Fibroblast of lung (primary cell): Measurements from ENCODE around the gene AKAP13. TPM values are rescaled to one million over a fixed set of nuclear protein-coding genes. Genes with fewer than 3 reads are reported as not detected.

Source experiments
- DNase-seq, 2 donors: peaks; one replicate each; pipeline versions ENCODE4 v3.0.0 to v3.0.0-alpha.2; 2010; ENCODE audit warnings: low read depth in 2 of 2
- H2AFZ ChIP-seq: 2 replicates; pipeline ENCODE4 v1.5.1; 2012; ENCODE audit warnings: low read length, control low read depth, inconsistent platforms
- H3K27ac ChIP-seq: 2 replicates; pipeline ENCODE4 v1.5.1; 2011; ENCODE audit warnings: low read length, control low read depth; ENCODE audit not compliant: insufficient read depth
- H3K27me3 ChIP-seq: 2 replicates; pipeline ENCODE4 v1.5.1; 2011; ENCODE audit warnings: mild to moderate bottlenecking, low read length; ENCODE audit not compliant: control insufficient read depth, insufficient read depth
- H3K36me3 ChIP-seq: 2 replicates; pipeline ENCODE4 v1.5.1; 2011; ENCODE audit warnings: low read length; ENCODE audit not compliant: control insufficient read depth, insufficient read depth
- H3K4me1 ChIP-seq: 2 replicates; pipeline ENCODE4 v1.5.1; 2011; ENCODE audit warnings: low read length; ENCODE audit not compliant: control insufficient read depth, insufficient read depth; ENCODE audit errors: extremely low read depth
- H3K4me2 ChIP-seq: 2 replicates; pipeline ENCODE4 v1.5.1; 2011; ENCODE audit warnings: low read length, control low read depth; ENCODE audit not compliant: insufficient read depth; ENCODE audit errors: extremely low read depth
- H3K4me3 ChIP-seq, 4 experiments: fragments of 200-600 bp in 1 of 4; sonication (generic) in 1 of 4; replicated peaks in 1 of 4; 2 replicates each; pipeline ENCODE4 v1.5.1; 2011 to 2016; ENCODE audit warnings: low read length in 4 of 4, low read depth in 3 of 4, mild to moderate bottlenecking in 3 of 4, control low read depth in 2 of 4, inconsistent platforms in 1 of 4, mixed read lengths in 1 of 4; ENCODE audit not compliant: insufficient read depth in 1 of 4; ENCODE audit errors: control extremely low read depth in 1 of 4
- H3K79me2 ChIP-seq: 2 replicates; pipeline ENCODE4 v1.5.1; 2012; ENCODE audit warnings: mild to moderate bottlenecking, low read length, inconsistent platforms; ENCODE audit not compliant: control insufficient read depth, insufficient read depth
- H3K9ac ChIP-seq: 2 replicates; pipeline ENCODE4 v1.5.1; 2011; ENCODE audit warnings: mild to moderate bottlenecking, low read length, control low read depth; ENCODE audit not compliant: insufficient read depth
- H3K9me3 ChIP-seq: 2 replicates; pipeline ENCODE4 v1.5.1; 2012; ENCODE audit warnings: low read depth, low read length; ENCODE audit not compliant: control insufficient read depth, insufficient read depth
- H4K20me1 ChIP-seq: 2 replicates; pipeline ENCODE4 v1.5.1; 2011; ENCODE audit warnings: low read length; ENCODE audit not compliant: control insufficient read depth, insufficient read depth; ENCODE audit errors: extremely low read depth
- CTCF ChIP-seq, 2 donors: IDR thresholded peaks in 1 of 2; conservative IDR thresholded peaks in 1 of 2; 1 replicate in 1 of 2; 2 replicates in 1 of 2; pipeline ENCODE4 v1.5.1; 2011 to 2012; ENCODE audit warnings: low read length in 2 of 2, control low read depth in 1 of 2, inconsistent platforms in 1 of 2, low read depth in 1 of 2, mild to moderate bottlenecking in 1 of 2
- EZH2 ChIP-seq: IDR thresholded peaks from 2 replicates; pipeline ENCODE4 v1.5.1; 2012; ENCODE audit warnings: low read length, control low read depth, mild to moderate bottlenecking; ENCODE audit errors: missing control alignments
- polyA plus RNA-seq, 2 donors: library from polyadenylated mRNA; depleted of rRNA in 1 of 2; stranded (reverse) in 1 of 2; unstranded in 1 of 2; fragments of >200 nt; gene quantifications; 2 replicates each; pipeline ENCODE4 v1.2.1, GENCODE V29; 2011 to 2012; ENCODE audit warnings: missing spikeins in 1 of 2
- total RNA-seq: library from RNA; depleted of rRNA; stranded (reverse); fragments of >200 nt; gene quantifications from 2 replicates; pipeline ENCODE4 v1.2.1, GENCODE V29; 2014

AKAP13 gene
- total and polyA plus RNA-seq, 2 donors (not counting 1 experiment from before 2014, with no cell fraction given) = 8.3 to 68.4 TPM

GRCh38 chr15:85500729-85501128 is 120.3 kb downstream of the AKAP13 start:
- no peak overlapping the region for H3K9ac ChIP-seq
- no peaks in the 10 kb centered on the region for H3K9me3 ChIP-seq
- H3K4me3 ChIP-seq = no peak overlapping the region
- H3K27ac ChIP-seq = no peak overlapping the region
- H3K36me3 ChIP-seq = no peaks in the 10 kb centered on the region
- no peak overlapping the region for H3K4me2 ChIP-seq
- no peaks in the 10 kb centered on the region for H3K27me3 ChIP-seq
- peak in 1 of 2 donors; percentile 32 for DNase-seq
- peaks cover 16% of the 10 kb centered on the region for H3K79me2 ChIP-seq
- no peaks in the 10 kb centered on the region for H4K20me1 ChIP-seq
- TF ChIP-seq CTCF (conservative IDR thresholded peaks at IDR 0.05 in 1 of 2, IDR thresholded peaks at IDR 0.05 in 1 of 2; ENCODE audit: low read depth in 1 of 2, low read length in 2 of 2) = no peak
- no peak for TF ChIP-seq EZH2
- no peak overlapping the region for H2AFZ ChIP-seq
- peaks cover 2% of the 10 kb centered on the region for H3K4me1 ChIP-seq

GRCh38 chr15:85501574-85501973 is 121.2 kb downstream of the AKAP13 start:
- H3K4me1 ChIP-seq = peaks cover 2% of the 10 kb centered on the region
- no peaks in the 10 kb centered on the region for H3K27me3 ChIP-seq
- H3K4me2 ChIP-seq = no peak overlapping the region
- no peak overlapping the region for H3K4me3 ChIP-seq
- no peak for DNase-seq
- H2AFZ ChIP-seq = no peak overlapping the region
- no peak for TF ChIP-seq EZH2
- TF ChIP-seq CTCF (conservative IDR thresholded peaks at IDR 0.05 in 1 of 2, IDR thresholded peaks at IDR 0.05 in 1 of 2; ENCODE audit: low read depth in 1 of 2, low read length in 2 of 2) = no peak
- H3K27ac ChIP-seq = no peak overlapping the region
- H4K20me1 ChIP-seq = no peaks in the 10 kb centered on the region
- H3K9me3 ChIP-seq = no peaks in the 10 kb centered on the region
- no peak overlapping the region for H3K9ac ChIP-seq
- peaks cover 14% of the 10 kb centered on the region for H3K79me2 ChIP-seq
- H3K36me3 ChIP-seq = no peaks in the 10 kb centered on the region

GRCh38 chr15:85503151-85503799 is 122.9 kb downstream of the AKAP13 start:
- no peak overlapping the region for H3K4me2 ChIP-seq
- H3K9me3 ChIP-seq = no peaks in the 10 kb centered on the region
- no peak for TF ChIP-seq CTCF (conservative IDR thresholded peaks at IDR 0.05 in 1 of 2, IDR thresholded peaks at IDR 0.05 in 1 of 2; ENCODE audit: low read depth in 1 of 2, low read length in 2 of 2)
- TF ChIP-seq EZH2 = no peak
- H3K27me3 ChIP-seq = no peaks in the 10 kb centered on the region
- DNase-seq = no peak
- H3K36me3 ChIP-seq = no peaks in the 10 kb centered on the region
- no peaks in the 10 kb centered on the region for H4K20me1 ChIP-seq
- H3K9ac ChIP-seq = no peak overlapping the region
- H3K79me2 ChIP-seq = peaks cover 15% of the 10 kb centered on the region
- H2AFZ ChIP-seq = no peak overlapping the region
- H3K4me3 ChIP-seq = no peak overlapping the region
- no peak overlapping the region for H3K27ac ChIP-seq
- peaks cover 2% of the 10 kb centered on the region for H3K4me1 ChIP-seq
